Measurements from ENCODE around the gene FAM20A.

The FAM20A gene

DNA sequence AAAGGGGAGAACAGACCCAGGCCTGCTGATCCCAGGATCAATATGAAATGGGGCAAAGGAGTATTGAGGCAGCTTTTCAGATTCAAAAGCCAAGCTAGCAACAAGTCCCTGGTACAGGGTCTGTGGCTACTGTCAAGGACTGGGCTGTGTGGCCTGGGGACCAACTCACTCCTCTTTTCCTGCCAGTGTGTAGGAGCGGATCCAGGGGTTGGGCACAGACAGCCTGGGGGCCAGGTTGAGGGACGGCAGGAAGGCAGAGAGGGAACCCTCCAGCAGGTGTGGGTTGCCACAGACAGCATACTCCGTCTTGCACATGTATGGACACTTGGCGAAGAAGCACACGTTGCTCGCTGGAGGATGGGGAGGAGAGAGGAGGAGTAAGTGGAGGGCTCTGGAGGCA, 59.4 kb downstream of the FAM20A start:
- no peak overlapping the region for H3K4me3 ChIP-seq (replicated peaks; ENCODE audit: low read depth, low read length)
- no peak for DNase-seq (ENCODE audit: extremely low read depth, low read depth)
- TF ChIP-seq CTCF (IDR thresholded peaks at IDR 0.05; ENCODE audit: low read depth, low read length, missing control alignments), result no peak

DNA sequence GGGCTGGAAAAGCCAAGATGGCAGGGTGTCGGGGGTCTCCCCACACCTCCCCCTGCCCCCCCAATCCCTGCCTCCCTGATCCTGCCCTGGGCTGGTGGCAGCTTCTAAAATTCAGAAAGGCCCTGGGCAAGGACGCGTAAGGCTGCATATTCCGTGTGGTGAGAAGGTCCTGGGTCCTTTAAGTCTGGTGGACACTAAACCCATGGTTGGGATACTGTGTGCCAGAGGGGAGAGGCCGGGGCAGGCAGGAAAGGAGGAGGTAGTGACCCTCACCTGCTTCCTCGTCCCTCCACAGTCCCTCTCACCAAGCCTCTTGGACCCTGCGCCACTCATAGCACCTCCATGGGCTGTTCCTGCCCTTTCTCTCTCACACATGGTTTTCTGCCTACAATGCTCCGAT, 60.2 kb downstream of the FAM20A start:
- DNase-seq (ENCODE audit: extremely low read depth, low read depth), result no peak
- no peak for TF ChIP-seq CTCF (IDR thresholded peaks at IDR 0.05; ENCODE audit: low read depth, low read length, missing control alignments)
- no peak overlapping the region for H3K4me3 ChIP-seq (replicated peaks; ENCODE audit: low read depth, low read length)

- no peak overlapping the region for H3K4me3 ChIP-seq (replicated peaks; ENCODE audit: low read depth, low read length)
- TF ChIP-seq CTCF (IDR thresholded peaks at IDR 0.05; ENCODE audit: low read depth, low read length, missing control alignments), result peak; percentile 29
- peak; percentile 20 for DNase-seq (ENCODE audit: extremely low read depth, low read depth)
Measured at GRCh38 chr17:68539548-68540467, 61.4 kb downstream of the FAM20A start.

- no peak for TF ChIP-seq CTCF (IDR thresholded peaks at IDR 0.05; ENCODE audit: low read depth, low read length, missing control alignments)
- no peak for DNase-seq (ENCODE audit: extremely low read depth, low read depth)
- H3K4me3 ChIP-seq (replicated peaks; ENCODE audit: low read depth, low read length), result no peak overlapping the region
Measured at GRCh38 chr17:68535922-68536321, 65.2 kb downstream of the FAM20A start.

DNA sequence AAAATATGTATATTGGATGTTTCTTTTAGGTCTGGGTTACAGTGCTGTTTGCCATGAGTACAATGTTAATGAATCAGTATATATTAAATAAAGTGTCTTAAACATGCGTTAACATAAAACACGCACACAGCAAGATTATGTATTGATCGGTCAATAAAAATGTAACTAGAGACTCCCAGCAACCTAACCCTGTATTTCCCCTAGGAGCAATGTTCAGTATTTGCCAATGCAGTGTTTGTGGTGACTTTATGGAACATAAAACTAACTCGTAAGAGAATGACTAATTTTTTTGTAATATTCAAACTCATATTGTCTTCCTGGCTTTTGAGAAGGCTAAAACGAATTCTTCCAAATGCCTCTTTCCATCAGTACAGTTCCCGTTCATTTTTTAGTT, 66.5 kb downstream of the FAM20A start:
- DNase-seq (ENCODE audit: extremely low read depth, low read depth), result no peak
- no peak for TF ChIP-seq CTCF (IDR thresholded peaks at IDR 0.05; ENCODE audit: low read depth, low read length, missing control alignments)
- H3K4me3 ChIP-seq (replicated peaks; ENCODE audit: low read depth, low read length), result no peak overlapping the region

DNA sequence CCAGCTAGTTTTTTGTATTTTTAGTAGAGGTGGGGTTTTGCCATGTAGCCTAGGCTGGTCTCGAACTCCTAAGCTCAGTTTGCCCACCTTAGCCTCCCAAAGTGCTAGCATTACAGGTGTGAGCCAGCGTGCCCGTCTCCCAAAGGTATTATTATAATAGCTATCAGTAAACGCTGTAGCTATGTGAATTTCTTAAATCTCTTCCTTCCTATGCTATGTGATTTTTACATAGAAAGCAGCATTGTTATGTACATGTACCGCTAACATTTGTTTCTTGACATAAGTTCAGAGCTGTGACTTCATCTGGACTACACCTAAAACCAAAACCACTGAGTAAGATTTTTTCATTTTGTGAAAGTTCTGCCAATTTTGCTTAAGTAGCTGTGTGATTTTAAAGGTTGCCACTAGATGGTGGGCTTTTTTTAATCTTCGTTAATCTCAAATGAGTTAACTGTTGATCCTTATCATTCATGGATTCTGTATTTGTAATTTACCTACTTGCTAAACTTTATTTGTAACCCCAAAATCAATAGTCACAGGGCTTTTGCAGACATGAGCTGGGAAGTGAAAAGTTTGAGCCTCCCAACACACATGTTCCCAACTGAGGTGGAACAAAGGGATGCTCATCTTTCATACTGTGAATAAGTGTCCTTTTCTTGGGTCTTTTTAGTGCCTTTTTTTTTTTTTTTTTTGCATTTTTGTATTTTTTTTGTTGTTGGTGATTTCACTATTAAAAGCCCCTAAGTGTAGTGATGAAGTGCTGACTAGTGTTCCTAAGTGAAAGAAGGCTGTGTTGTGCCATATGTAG, 67.1 kb downstream of the FAM20A start:
- TF ChIP-seq CTCF (IDR thresholded peaks at IDR 0.05; ENCODE audit: low read depth, low read length, missing control alignments), result peak; percentile 36
- H3K4me3 ChIP-seq (replicated peaks; ENCODE audit: low read depth, low read length), result no peak overlapping the region
- no peak for DNase-seq (ENCODE audit: extremely low read depth, low read depth)
